CD4-positive, alpha-beta T cell treated with Interleukin-12 subunit alpha and Interleukin-12 subunit beta, for 1 hour (primary cell): Measurements from ENCODE around the gene GRIFIN.

Source experiments
- DNase-seq: peaks from one replicate; pipeline ENCODE4 v3.0.0-alpha.2; 2020

The GRIFIN gene

DNA sequence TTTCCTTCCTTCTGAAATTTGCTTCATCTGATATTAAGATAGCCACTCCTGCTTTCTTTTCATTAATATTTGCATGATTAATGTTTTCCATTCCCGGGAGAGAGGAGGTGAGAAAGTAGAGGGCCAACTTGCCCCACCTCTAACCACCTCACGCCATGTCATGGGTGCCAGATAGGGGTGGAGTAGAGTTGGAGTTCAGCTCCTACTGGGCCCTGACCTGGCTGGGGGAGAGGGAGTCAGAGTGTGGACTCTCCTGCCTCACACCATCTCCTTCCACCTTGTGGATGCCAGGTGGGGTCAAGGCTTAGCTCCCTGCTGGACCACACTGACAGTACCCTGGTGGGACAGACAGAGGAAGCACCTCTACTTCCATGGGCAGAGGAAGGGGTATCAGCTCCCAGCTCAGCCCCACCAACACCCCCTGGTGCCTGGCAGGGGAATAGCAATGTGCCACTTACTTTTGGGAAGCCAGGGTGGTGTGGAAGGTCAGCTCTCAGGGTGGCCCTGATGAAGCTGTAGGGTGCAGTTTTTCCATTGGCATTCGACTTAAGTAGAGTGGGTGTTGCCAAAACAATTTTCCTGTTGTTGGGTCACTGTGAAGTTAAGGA lies 44.8 kb downstream of the GRIFIN start:
- DNase-seq = peak; percentile 51

DNA sequence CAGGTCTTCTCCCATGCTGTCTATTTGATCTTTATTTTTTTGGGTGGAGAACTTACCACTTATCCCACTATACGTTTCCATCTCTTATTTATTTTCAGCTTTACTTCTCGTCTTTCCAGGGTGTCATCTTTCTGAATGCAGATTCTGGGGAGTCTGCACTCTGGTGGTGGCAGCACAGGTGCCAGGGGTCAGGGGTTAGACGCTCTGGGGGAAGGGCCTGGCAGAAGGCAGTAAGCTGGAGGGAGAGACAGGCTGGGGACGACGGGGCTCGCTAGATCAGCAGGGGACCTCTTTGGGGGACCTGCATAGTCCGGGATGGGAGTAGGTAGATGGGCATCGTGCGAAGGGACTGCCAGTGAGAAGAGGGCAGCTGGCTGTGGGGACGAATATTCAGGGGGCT lies 50.4 kb downstream of the GRIFIN start:
- no peak for DNase-seq
